ENCODE data around the gene ATXN3L.

DNA sequence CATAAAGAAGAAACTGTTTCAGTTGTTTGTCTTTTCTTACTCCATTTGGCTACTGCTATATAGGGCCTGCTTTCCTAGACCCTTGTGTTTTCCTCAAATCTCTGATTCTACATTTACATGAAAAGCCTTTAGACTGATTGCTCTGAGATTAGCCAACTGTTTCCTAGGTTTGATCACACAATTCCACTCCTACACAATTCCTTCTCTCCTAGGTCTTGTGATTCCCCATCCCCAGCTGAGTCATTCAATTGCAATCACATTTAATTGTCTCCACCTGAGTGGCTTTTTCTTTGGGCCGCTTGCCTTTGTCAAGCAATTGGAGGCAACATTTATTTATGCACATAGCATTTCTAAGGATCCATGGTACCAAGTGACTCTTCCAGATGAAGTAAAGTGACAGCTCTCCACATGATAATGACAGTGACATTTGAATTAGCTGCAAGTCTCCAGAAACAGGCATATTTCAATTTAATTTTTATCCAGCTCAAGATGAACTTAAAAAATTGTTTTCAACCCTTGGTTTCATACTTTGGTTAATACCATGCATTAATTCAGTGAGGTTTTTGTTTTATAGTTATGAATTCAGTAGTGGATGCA lies 35.8 kb downstream of the ATXN3L start:
- no peak for TF ChIP-seq STAT1 (conservative IDR thresholded peaks at IDR 0.05)
- TF ChIP-seq BCLAF1 (IDR thresholded peaks at IDR 0.05) = no peak
- TF ChIP-seq, protein P1, sequence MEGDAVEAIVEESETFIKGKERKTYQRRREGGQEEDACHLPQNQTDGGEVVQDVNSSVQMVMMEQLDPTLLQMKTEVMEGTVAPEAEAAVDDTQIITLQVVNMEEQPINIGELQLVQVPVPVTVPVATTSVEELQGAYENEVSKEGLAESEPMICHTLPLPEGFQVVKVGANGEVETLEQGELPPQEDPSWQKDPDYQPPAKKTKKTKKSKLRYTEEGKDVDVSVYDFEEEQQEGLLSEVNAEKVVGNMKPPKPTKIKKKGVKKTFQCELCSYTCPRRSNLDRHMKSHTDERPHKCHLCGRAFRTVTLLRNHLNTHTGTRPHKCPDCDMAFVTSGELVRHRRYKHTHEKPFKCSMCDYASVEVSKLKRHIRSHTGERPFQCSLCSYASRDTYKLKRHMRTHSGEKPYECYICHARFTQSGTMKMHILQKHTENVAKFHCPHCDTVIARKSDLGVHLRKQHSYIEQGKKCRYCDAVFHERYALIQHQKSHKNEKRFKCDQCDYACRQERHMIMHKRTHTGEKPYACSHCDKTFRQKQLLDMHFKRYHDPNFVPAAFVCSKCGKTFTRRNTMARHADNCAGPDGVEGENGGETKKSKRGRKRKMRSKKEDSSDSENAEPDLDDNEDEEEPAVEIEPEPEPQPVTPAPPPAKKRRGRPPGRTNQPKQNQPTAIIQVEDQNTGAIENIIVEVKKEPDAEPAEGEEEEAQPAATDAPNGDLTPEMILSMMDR (IDR thresholded peaks at IDR 0.05 in 2 of 3, conservative IDR thresholded peaks at IDR 0.05 in 1 of 3; ENCODE audit: control insufficient read depth in 2 of 3, extremely low read depth in 1 of 3, insufficient read depth in 1 of 3, low read depth in 3 of 3, low read length in 3 of 3) = no peak
- TF ChIP-seq JUND (IDR thresholded peaks at IDR 0.05; ENCODE audit: low read depth, low read length) = no peak
- TF ChIP-seq SP1 (IDR thresholded peaks at IDR 0.05; ENCODE audit: low read depth, low read length) = no peak
